Testis (tissue), 5 donors: ENCODE measurements around the gene MTG2. TPM values are rescaled to one million over a fixed set of nuclear protein-coding genes. Genes with fewer than 3 reads are reported as not detected.

Experiments used
- DNase-seq: peaks from one replicate; pipeline ENCODE4 v3.0.0-alpha.2; 2019
- H3K27ac ChIP-seq, 2 donors: fragments of 200-600 bp; sonication (generic); one replicate each; pipeline ENCODE4 v1.5.1; 2019
- H3K27me3 ChIP-seq: fragments of 200-600 bp; sonication (generic); one replicate; pipeline ENCODE4 v1.5.1; 2019
- H3K36me3 ChIP-seq: fragments of 200-600 bp; sonication (generic); one replicate; pipeline ENCODE4 v1.5.1; 2017; ENCODE audit warnings: low read depth; ENCODE audit errors: missing control alignments
- H3K4me1 ChIP-seq: fragments of 200-600 bp; sonication (generic); one replicate; pipeline ENCODE4 v1.5.1; 2019
- H3K4me3 ChIP-seq, 2 donors: fragments of 200-600 bp; sonication (generic); one replicate each; pipeline ENCODE4 v1.5.1; 2017 to 2019
- H3K9me3 ChIP-seq: fragments of 200-600 bp; sonication (generic); one replicate; pipeline ENCODE4 v1.5.1; 2017
- POLR2A ChIP-seq: fragments of 450-650 bp; IDR thresholded peaks from one replicate; pipeline ENCODE4 v1.6.1; 2017; ENCODE audit warnings: antibody characterized with exemption, mild to moderate bottlenecking, moderate library complexity
- WGBS, 2 donors: methylation state at CpG; one replicate each; pipeline ENCODE4 v1.1.5; 2018; 5-methylcytosine and 5-hydroxymethylcytosine counted together
- intact Hi-C: fragments of 100-400 bp; cut with DNase I; formaldehyde crosslinking; loops from one replicate; pipeline ENCODE4 v1.15.1; 2023; ENCODE audit warnings: low total_unique reads
- long read RNA-seq, 2 donors: transcript quantifications; one replicate each; lab custom pipeline, GENCODE V29; 2026
- polyA plus RNA-seq: library from polyadenylated mRNA; stranded (reverse); fragments of 350-450 nt; fragmentation: Illumina TruSeq; extraction: RNeasy Lipid Tissue Mini Kit (QIAGEN cat#74804); gene quantifications from one replicate; pipeline ENCODE4 v1.2.3, GENCODE V29; 2014; ENCODE audit warnings: low read depth, low replicate concordance; ENCODE audit not compliant: insufficient read depth
- total RNA-seq, 2 donors: library from RNA; depleted of rRNA; stranded (reverse); fragments of >200 nt; gene quantifications; one replicate each; pipeline ENCODE4 v1.2.3, GENCODE V29; 2016
- TF ChIP-seq, protein P1 (sequence below), 3 experiments: fragments of 450-650 bp in 2 of 3; fragments of 200-600 bp in 1 of 3; sonication (generic) in 1 of 3; IDR thresholded peaks; one replicate each; pipeline ENCODE4 v1.5.1; 2016 to 2019; ENCODE audit warnings: antibody characterized with exemption in 3 of 3, mild to moderate bottlenecking in 2 of 3, moderate library complexity in 1 of 3

Gene MTG2, protein sequence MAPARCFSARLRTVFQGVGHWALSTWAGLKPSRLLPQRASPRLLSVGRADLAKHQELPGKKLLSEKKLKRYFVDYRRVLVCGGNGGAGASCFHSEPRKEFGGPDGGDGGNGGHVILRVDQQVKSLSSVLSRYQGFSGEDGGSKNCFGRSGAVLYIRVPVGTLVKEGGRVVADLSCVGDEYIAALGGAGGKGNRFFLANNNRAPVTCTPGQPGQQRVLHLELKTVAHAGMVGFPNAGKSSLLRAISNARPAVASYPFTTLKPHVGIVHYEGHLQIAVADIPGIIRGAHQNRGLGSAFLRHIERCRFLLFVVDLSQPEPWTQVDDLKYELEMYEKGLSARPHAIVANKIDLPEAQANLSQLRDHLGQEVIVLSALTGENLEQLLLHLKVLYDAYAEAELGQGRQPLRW
- 10 to 100 TPM; 61.9 to 76.8 TPM for total RNA-seq
- polyA plus RNA-seq = 53.3 TPM
- long read RNA-seq, donor 1, transcript MTG2-210 (2 exons, 590 nt) = major isoform, 9 of 9 reads
- long read RNA-seq, donor 1, partial matches to known transcripts = 0 of 9 reads
- long read RNA-seq, donor 1, other reads (novel, unspliced or antisense) = 0 of 9 reads
- long read RNA-seq, donor 2, partial matches to known transcripts = 0 of 5 reads
- long read RNA-seq, donor 2, other reads (novel, unspliced or antisense) = 0 of 5 reads

- peak; percentile 96 for DNase-seq
- H3K27ac ChIP-seq = peak within 1 kb of the TSS; percentile 87
- intact Hi-C loops = no loop called here
- H3K4me3 ChIP-seq = peak within 1 kb of the TSS; percentile 93 to 97
- TF ChIP-seq, protein P1, sequence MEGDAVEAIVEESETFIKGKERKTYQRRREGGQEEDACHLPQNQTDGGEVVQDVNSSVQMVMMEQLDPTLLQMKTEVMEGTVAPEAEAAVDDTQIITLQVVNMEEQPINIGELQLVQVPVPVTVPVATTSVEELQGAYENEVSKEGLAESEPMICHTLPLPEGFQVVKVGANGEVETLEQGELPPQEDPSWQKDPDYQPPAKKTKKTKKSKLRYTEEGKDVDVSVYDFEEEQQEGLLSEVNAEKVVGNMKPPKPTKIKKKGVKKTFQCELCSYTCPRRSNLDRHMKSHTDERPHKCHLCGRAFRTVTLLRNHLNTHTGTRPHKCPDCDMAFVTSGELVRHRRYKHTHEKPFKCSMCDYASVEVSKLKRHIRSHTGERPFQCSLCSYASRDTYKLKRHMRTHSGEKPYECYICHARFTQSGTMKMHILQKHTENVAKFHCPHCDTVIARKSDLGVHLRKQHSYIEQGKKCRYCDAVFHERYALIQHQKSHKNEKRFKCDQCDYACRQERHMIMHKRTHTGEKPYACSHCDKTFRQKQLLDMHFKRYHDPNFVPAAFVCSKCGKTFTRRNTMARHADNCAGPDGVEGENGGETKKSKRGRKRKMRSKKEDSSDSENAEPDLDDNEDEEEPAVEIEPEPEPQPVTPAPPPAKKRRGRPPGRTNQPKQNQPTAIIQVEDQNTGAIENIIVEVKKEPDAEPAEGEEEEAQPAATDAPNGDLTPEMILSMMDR (IDR thresholded peaks at IDR 0.05) = peak in 1 of 3 experiments; percentile 13
- TF ChIP-seq POLR2A = peak; percentile 33
- peaks cover 23% of the 10 kb centered on the region for H3K4me1 ChIP-seq
- no peaks in the 10 kb centered on the region for H3K36me3 ChIP-seq
- whole genome bisulfite sequencing, 2 donors = 0 to 1% methylated on average over 25 to 96 of the region's 96 CpGs
- no peaks in the 10 kb centered on the region for H3K9me3 ChIP-seq
- H3K27me3 ChIP-seq = no peaks in the 10 kb centered on the region
Observed at GRCh38 chr20:62182469-62183425, at the start of gene MTG2. Gene MTG2 (plus strand): TSS chr20:62183028. CDS start chr20:62193421, 10,393 bp downstream.

DNA sequence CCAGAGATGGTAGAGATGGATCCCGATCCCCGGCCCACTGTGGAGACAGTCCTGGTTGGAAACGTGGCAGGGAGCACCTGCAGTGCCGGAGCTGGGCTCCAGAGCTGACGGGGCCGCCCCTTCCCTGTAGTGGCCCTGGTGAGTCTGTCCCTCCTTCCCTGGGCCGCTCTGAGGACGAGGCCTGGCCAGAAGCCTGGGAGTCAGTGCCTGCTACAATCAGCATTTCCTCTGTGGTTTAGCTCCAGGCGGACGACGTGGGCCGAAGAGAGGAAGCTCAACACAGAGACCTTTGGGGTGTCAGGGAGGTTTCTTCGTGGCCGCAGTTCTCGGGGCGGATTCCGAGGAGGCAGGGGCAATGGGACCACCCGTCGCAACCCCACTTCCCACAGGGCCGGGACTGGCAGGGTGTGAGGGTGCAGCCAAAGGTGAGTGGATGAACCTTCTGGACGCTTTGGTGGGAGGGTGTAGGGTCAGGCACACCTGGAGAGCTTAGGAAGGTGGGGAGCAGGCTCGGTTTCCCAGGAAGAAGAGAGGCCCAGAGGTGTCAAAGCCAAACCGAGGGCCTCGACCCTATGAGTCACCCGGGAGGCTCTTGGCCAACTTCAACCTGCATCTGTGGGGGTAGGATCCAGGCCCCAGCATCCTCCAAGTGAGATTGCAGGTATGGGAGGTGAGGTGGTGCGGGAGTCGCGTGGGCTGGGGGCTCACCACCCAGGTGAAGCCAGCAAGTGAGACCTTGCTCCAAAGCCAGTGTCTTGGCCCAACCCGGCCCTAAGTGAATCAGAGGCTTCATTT is 49.6 kb upstream of the MTG2 start:
- Histone ChIP-seq H3K27ac (peak overlapping the region; percentile 35), H3K27me3 (no peaks in the 10 kb centered on the region), H3K36me3 (no peaks in the 10 kb centered on the region), H3K4me3 (no peak overlapping the region), H3K9me3 (no peaks in the 10 kb centered on the region), H3K4me1 (peaks cover 4% of the 10 kb centered on the region)
- intact Hi-C loops = no loop called here
- DNase-seq = no peak
- 70 to 83% methylated on average over 22 to 29 of the region's 29 CpGs for WGBS, 2 donors
- TF ChIP-seq POLR2A = no peak
- TF ChIP-seq, protein P1 (IDR thresholded peaks at IDR 0.05) = no peak

GRCh38 chr20:62133864-62134263 is 49.0 kb upstream of the MTG2 start:
- WGBS, 2 donors = 78 to 79% methylated on average over 7 to 12 of the region's 12 CpGs
- Histone ChIP-seq H3K27me3 (no peaks in the 10 kb centered on the region), H3K27ac (peak overlapping the region in 1 of 2 donors; percentile 17), H3K4me1 (peaks cover 4% of the 10 kb centered on the region), H3K9me3 (no peaks in the 10 kb centered on the region), H3K36me3 (no peaks in the 10 kb centered on the region), H3K4me3 (no peak overlapping the region)
- intact Hi-C loops = no loop called here
- TF ChIP-seq, protein P1 (IDR thresholded peaks at IDR 0.05) = no peak
- TF ChIP-seq POLR2A = no peak
- no peak for DNase-seq

GRCh38 chr20:62134735-62135231 is 48.0 kb upstream of the MTG2 start:
- Histone ChIP-seq H3K36me3 (no peaks in the 10 kb centered on the region), H3K4me3 (no peak overlapping the region), H3K9me3 (no peaks in the 10 kb centered on the region), H3K4me1 (peaks cover 4% of the 10 kb centered on the region), H3K27ac (peak overlapping the region in 1 of 2 donors; percentile 17), H3K27me3 (no peaks in the 10 kb centered on the region)
- intact Hi-C loops = no loop called here
- TF ChIP-seq POLR2A = no peak
- TF ChIP-seq, protein P1 (IDR thresholded peaks at IDR 0.05) = no peak
- peak; percentile 69 for DNase-seq
- WGBS, 2 donors = 31 to 56% methylated on average over 7 to 11 of the region's 11 CpGs
